Measurements from ENCODE around the gene TULP1.

GRCh38 chr6:35486005-35486925 lies 26.4 kb downstream of the TULP1 start:
- TF ChIP-seq YY1 (IDR thresholded peaks at IDR 0.05; ENCODE audit: low read depth), result peak; percentile 66; the same call in 1 of the 2 replicates
- peak; percentile 87 for TF ChIP-seq MAX (IDR thresholded peaks at IDR 0.05)
- no peak; the same call in 1 of the 2 replicates for TF ChIP-seq FOXM1 (IDR thresholded peaks at IDR 0.05; ENCODE audit: borderline replicate concordance, low read depth)
- TF ChIP-seq EGR1 (IDR thresholded peaks at IDR 0.05), result peak; percentile 70
- TF ChIP-seq EP300 (IDR thresholded peaks at IDR 0.05; ENCODE audit: borderline replicate concordance), result peak; percentile 87
- TF ChIP-seq TAF1 (IDR thresholded peaks at IDR 0.05; ENCODE audit: low read depth), result peak; percentile 81

Data from Ishikawa (cell line).